ENCODE data around the gene FGD5. TPM values are rescaled to one million over a fixed set of nuclear protein-coding genes. Genes with fewer than 3 reads are reported as not detected.

The FGD5 gene
- total and polyA plus RNA-seq, 2 experiments from 2014 or later, result 7.4 to 12.2 TPM

DNA sequence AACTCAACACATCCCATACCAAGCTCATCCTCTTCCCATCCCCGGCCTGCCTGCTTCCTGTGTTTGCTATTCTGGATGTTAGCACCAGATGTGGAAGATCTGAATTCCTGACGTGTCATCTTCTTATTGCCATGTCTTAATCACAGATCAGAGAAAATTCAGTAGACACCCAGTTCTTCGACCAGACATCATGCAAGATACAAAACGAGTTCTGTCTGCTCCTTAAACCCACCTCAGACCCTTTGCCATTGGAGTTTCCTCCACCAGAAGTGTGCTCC is 52.0 kb downstream of the FGD5 start:
- no peak for TF ChIP-seq ZNF114 (CRISPR knock-in tag; IDR thresholded peaks at IDR 0.05)
- Histone ChIP-seq H3F3A (replicated peaks; ENCODE audit: low read depth) (no peaks in the 10 kb centered on the region), H3K36me3 (ENCODE audit: insufficient read depth) (no peaks in the 10 kb centered on the region), H4K20me1 (replicated peaks; ENCODE audit: insufficient read depth) (no peaks in the 10 kb centered on the region), H2AFZ (no peak overlapping the region), H3K4me3 (no peak overlapping the region), H3K79me2 (replicated peaks; ENCODE audit: insufficient read depth) (no peaks in the 10 kb centered on the region), H3K4me2 (no peak overlapping the region), H3K27me3 (ENCODE audit: insufficient read depth) (no peaks in the 10 kb centered on the region), H3K27ac (ENCODE audit: low read depth) (no peak overlapping the region), H3K4me1 (ENCODE audit: insufficient read depth) (no peaks in the 10 kb centered on the region), H3K9me2 (ENCODE audit: insufficient read depth) (0 out of 2 replicates have a peak, but pooled peaks cover 4% of the 10 kb centered on the region)
- Mint-ChIP-seq H3K27ac (no peak overlapping the region), H3K9me3 (no peaks in the 10 kb centered on the region; the same call in 2 of the 3 replicates), H3K4me3 (no peak overlapping the region), H3K4me1 (no peaks in the 10 kb centered on the region; the same call in 2 of the 3 replicates), H3K27me3 (ENCODE audit: insufficient read depth, low read depth, poor library complexity) (no peaks in the 10 kb centered on the region), H3K36me3 (ENCODE audit: low read depth) (no peaks in the 10 kb centered on the region; the same call in 2 of the 3 replicates)
- DNase-seq (ENCODE audit: low spot score) (no peak), ATAC-seq (no peak)

DNA sequence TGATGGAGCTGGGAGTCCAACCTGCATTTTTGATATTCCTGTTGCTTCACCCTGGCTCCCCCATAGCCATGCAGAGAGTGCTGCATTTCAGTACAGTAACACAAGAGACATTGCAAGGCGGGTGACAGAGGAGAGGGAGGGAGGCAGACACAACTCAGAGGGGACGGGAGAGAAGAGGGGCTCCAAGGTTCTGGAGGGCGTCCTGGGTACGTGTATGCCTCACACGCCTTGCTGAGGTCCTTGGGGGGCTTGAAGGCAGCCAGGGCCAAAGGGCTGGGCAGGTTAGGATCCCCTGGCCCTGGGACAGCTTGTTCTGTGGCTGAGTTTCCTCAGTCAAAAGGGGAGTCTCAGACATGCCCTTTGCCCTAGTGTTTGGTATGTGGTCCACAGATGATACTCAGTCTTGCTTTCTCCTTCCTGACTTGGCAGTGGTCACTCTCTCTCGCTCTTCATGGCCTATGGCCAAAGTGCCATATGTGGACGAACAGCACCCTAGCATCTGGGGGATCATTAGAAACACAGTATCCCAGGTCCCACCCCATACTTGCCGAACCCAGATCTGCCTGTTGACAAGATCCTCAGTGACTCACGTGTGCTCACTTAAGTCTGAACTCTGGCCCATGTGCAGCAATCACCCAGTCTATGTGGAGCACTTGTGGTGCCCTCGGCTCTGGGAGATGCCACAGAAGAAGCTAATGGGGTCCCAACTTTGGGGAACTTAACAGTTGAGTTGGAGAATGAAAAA is 52.9 kb downstream of the FGD5 start:
- H3K9me3 Mint-ChIP-seq, result no peaks in the 10 kb centered on the region; the same call in 2 of the 3 replicates
- Histone ChIP-seq H3K9me2 (ENCODE audit: insufficient read depth) (0 out of 2 replicates have a peak, but pooled peaks cover 4% of the 10 kb centered on the region), H4K20me1 (replicated peaks; ENCODE audit: insufficient read depth) (no peaks in the 10 kb centered on the region), H2AFZ (no peak overlapping the region), H3K36me3 (ENCODE audit: insufficient read depth) (no peaks in the 10 kb centered on the region), H3K79me2 (replicated peaks; ENCODE audit: insufficient read depth) (no peaks in the 10 kb centered on the region), H3K27me3 (ENCODE audit: insufficient read depth) (no peaks in the 10 kb centered on the region), H3K4me3 (no peak overlapping the region), H3K4me1 (ENCODE audit: insufficient read depth) (no peaks in the 10 kb centered on the region), H3K27ac (ENCODE audit: low read depth) (no peak overlapping the region), H3K4me2 (no peak overlapping the region), H3F3A (replicated peaks; ENCODE audit: low read depth) (no peaks in the 10 kb centered on the region)
- no peak overlapping the region for H3K27ac Mint-ChIP-seq
- ATAC-seq, result no peak
- TF ChIP-seq, protein P1, sequence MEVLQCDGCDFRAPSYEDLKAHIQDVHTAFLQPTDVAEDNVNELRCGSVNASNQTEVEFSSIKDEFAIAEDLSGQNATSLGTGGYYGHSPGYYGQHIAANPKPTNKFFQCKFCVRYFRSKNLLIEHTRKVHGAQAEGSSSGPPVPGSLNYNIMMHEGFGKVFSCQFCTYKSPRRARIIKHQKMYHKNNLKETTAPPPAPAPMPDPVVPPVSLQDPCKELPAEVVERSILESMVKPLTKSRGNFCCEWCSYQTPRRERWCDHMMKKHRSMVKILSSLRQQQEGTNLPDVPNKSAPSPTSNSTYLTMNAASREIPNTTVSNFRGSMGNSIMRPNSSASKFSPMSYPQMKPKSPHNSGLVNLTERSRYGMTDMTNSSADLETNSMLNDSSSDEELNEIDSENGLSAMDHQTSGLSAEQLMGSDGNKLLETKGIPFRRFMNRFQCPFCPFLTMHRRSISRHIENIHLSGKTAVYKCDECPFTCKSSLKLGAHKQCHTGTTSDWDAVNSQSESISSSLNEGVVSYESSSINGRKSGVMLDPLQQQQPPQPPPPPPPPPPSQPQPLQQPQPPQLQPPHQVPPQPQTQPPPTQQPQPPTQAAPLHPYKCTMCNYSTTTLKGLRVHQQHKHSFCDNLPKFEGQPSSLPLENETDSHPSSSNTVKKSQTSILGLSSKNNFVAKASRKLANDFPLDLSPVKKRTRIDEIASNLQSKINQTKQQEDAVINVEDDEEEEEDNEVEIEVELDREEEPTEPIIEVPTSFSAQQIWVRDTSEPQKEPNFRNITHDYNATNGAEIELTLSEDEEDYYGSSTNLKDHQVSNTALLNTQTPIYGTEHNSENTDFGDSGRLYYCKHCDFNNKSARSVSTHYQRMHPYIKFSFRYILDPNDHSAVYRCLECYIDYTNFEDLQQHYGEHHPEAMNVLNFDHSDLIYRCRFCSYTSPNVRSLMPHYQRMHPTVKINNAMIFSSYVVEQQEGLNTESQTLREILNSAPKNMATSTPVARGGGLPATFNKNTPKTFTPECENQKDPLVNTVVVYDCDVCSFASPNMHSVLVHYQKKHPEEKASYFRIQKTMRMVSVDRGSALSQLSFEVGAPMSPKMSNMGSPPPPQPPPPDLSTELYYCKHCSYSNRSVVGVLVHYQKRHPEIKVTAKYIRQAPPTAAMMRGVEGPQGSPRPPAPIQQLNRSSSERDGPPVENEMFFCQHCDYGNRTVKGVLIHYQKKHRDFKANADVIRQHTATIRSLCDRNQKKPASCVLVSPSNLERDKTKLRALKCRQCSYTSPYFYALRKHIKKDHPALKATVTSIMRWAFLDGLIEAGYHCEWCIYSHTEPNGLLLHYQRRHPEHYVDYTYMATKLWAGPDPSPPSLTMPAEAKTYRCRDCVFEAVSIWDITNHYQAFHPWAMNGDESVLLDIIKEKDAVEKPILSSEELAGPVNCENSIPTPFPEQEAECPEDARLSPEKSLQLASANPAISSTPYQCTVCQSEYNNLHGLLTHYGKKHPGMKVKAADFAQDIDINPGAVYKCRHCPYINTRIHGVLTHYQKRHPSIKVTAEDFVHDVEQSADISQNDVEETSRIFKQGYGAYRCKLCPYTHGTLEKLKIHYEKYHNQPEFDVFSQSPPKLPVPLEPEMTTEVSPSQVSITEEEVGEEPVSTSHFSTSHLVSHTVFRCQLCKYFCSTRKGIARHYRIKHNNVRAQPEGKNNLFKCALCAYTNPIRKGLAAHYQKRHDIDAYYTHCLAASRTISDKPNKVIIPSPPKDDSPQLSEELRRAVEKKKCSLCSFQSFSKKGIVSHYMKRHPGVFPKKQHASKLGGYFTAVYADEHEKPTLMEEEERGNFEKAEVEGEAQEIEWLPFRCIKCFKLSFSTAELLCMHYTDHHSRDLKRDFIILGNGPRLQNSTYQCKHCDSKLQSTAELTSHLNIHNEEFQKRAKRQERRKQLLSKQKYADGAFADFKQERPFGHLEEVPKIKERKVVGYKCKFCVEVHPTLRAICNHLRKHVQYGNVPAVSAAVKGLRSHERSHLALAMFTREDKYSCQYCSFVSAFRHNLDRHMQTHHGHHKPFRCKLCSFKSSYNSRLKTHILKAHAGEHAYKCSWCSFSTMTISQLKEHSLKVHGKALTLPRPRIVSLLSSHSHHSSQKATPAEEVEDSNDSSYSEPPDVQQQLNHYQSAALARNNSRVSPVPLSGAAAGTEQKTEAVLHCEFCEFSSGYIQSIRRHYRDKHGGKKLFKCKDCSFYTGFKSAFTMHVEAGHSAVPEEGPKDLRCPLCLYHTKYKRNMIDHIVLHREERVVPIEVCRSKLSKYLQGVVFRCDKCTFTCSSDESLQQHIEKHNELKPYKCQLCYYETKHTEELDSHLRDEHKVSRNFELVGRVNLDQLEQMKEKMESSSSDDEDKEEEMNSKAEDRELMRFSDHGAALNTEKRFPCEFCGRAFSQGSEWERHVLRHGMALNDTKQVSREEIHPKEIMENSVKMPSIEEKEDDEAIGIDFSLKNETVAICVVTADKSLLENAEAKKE (CRISPR knock-in tag; IDR thresholded peaks at IDR 0.05), result no peak
- TF ChIP-seq STAT1 (IDR thresholded peaks at IDR 0.05; ENCODE audit: unreplicated experiment), result no peak
- no peak for TF ChIP-seq EZH2 (IDR thresholded peaks at IDR 0.05; ENCODE audit: low read depth, unreplicated experiment)
- TF ChIP-seq, protein P2, sequence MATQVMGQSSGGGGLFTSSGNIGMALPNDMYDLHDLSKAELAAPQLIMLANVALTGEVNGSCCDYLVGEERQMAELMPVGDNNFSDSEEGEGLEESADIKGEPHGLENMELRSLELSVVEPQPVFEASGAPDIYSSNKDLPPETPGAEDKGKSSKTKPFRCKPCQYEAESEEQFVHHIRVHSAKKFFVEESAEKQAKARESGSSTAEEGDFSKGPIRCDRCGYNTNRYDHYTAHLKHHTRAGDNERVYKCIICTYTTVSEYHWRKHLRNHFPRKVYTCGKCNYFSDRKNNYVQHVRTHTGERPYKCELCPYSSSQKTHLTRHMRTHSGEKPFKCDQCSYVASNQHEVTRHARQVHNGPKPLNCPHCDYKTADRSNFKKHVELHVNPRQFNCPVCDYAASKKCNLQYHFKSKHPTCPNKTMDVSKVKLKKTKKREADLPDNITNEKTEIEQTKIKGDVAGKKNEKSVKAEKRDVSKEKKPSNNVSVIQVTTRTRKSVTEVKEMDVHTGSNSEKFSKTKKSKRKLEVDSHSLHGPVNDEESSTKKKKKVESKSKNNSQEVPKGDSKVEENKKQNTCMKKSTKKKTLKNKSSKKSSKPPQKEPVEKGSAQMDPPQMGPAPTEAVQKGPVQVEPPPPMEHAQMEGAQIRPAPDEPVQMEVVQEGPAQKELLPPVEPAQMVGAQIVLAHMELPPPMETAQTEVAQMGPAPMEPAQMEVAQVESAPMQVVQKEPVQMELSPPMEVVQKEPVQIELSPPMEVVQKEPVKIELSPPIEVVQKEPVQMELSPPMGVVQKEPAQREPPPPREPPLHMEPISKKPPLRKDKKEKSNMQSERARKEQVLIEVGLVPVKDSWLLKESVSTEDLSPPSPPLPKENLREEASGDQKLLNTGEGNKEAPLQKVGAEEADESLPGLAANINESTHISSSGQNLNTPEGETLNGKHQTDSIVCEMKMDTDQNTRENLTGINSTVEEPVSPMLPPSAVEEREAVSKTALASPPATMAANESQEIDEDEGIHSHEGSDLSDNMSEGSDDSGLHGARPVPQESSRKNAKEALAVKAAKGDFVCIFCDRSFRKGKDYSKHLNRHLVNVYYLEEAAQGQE (IDR thresholded peaks at IDR 0.05; ENCODE audit: unreplicated experiment), result no peak
- no peak for TF ChIP-seq ZNF331 (CRISPR knock-in tag; IDR thresholded peaks at IDR 0.05; ENCODE audit: low read depth)
- no peak for TF ChIP-seq CREB1 (CRISPR knock-in tag; IDR thresholded peaks at IDR 0.05; ENCODE audit: low read depth)
- TF ChIP-seq NANOG (IDR thresholded peaks at IDR 0.05; ENCODE audit: borderline replicate concordance), result no peak
- TF ChIP-seq EZH2phosphoT487 (IDR thresholded peaks at IDR 0.05; ENCODE audit: unreplicated experiment), result no peak
- DNase-seq (ENCODE audit: low spot score), result no peak
- no peak overlapping the region for H3K4me3 Mint-ChIP-seq
- no peaks in the 10 kb centered on the region; the same call in 2 of the 3 replicates for H3K36me3 Mint-ChIP-seq (ENCODE audit: low read depth)
- no peaks in the 10 kb centered on the region; the same call in 2 of the 3 replicates for H3K4me1 Mint-ChIP-seq
- H3K27me3 Mint-ChIP-seq (ENCODE audit: insufficient read depth, low read depth, poor library complexity), result no peaks in the 10 kb centered on the region
